CD4-positive, alpha-beta T cell treated with Interleukin-15 for 1 hour (primary cell): ENCODE data around the gene TMC3.
"Not testable (repeated sequence)": the region's sequence is repeated elsewhere in the genome, so short reads cannot be mapped to it uniquely, and the experiment has no call there.

Experiments
- DNase-seq: peaks from one replicate; pipeline ENCODE4 v3.0.0-alpha.2; 2020

Gene TMC3

GRCh38 chr15:81373775-81374395 lies at the start of gene TMC3:
Gene TMC3, minus strand, starts transcription at chr15:81374213. Its CDS starts 136 bp downstream, at chr15:81374077.
- DNase-seq = no peak

- DNase-seq = no peak
Measured at GRCh38 chr15:81421461-81421860, 47.4 kb upstream of the TMC3 start.

GRCh38 chr15:81419332-81419943 lies 45.4 kb upstream of the TMC3 start:
- DNase-seq = no peak

GRCh38 chr15:81418891-81419290 lies 44.9 kb upstream of the TMC3 start:
- DNase-seq = no peak

GRCh38 chr15:81418444-81418843 lies 44.4 kb upstream of the TMC3 start:
- no peak for DNase-seq

- not testable (repeated sequence) for DNase-seq
Measured at GRCh38 chr15:81414274-81414968, 40.4 kb upstream of the TMC3 start.

- DNase-seq = no peak
Measured at GRCh38 chr15:81413851-81414250, 39.8 kb upstream of the TMC3 start.

GRCh38 chr15:81411969-81412633 lies 38.1 kb upstream of the TMC3 start:
- no peak for DNase-seq

GRCh38 chr15:81411051-81411450 lies 37.0 kb upstream of the TMC3 start:
- DNase-seq = no peak

- peak; percentile 18 for DNase-seq
Measured at GRCh38 chr15:81410318-81410753, 36.3 kb upstream of the TMC3 start.

- no peak for DNase-seq
Measured at GRCh38 chr15:81407718-81408117, 33.7 kb upstream of the TMC3 start.

GRCh38 chr15:81407176-81407575 lies 33.2 kb upstream of the TMC3 start:
- DNase-seq = no peak

- no peak for DNase-seq
Measured at GRCh38 chr15:81400640-81401236, 26.7 kb upstream of the TMC3 start.

GRCh38 chr15:81398910-81399551 lies 25.0 kb upstream of the TMC3 start:
- no peak for DNase-seq

GRCh38 chr15:81398456-81398855 lies 24.4 kb upstream of the TMC3 start:
- no peak for DNase-seq

GRCh38 chr15:81394603-81395002 lies 20.6 kb upstream of the TMC3 start:
- DNase-seq = no peak

GRCh38 chr15:81391657-81392056 lies 17.6 kb upstream of the TMC3 start:
- DNase-seq = no peak

GRCh38 chr15:81388436-81388770 lies 14.4 kb upstream of the TMC3 start:
- no peak for DNase-seq

- DNase-seq = no peak
Measured at GRCh38 chr15:81387621-81388435, 13.8 kb upstream of the TMC3 start.

- DNase-seq = no peak
Measured at GRCh38 chr15:81386947-81387346, 12.9 kb upstream of the TMC3 start.

GRCh38 chr15:81385721-81386076 lies 11.7 kb upstream of the TMC3 start:
- DNase-seq = no peak
